HG02763 (cell line): ENCODE data around the gene NLGN1.

Source experiments
- ATAC-seq: cut with Tn5 transposase; IDR thresholded peaks from one replicate; pipeline ENCODE4 v1.9.1; 2021; ENCODE audit warnings: mild to moderate bottlenecking, moderate library complexity; ENCODE audit not compliant: unreplicated experiment

Gene NLGN1

GRCh38 chr3:173748105-173748504 is 350.6 kb downstream of the NLGN1 start:
- ATAC-seq: no peak

- no peak for ATAC-seq
Observed at GRCh38 chr3:173750095-173750494, 352.6 kb downstream of the NLGN1 start.

- ATAC-seq: no peak
Observed at GRCh38 chr3:173750591-173750990, 353.0 kb downstream of the NLGN1 start.

GRCh38 chr3:173753593-173753992 is 356.0 kb downstream of the NLGN1 start:
- ATAC-seq: no peak

- no peak for ATAC-seq
Observed at GRCh38 chr3:173755161-173755560, 357.6 kb downstream of the NLGN1 start.

- ATAC-seq: no peak
Observed at GRCh38 chr3:173761161-173761560, 363.6 kb downstream of the NLGN1 start.

GRCh38 chr3:173762501-173762900 is 365.0 kb downstream of the NLGN1 start:
- no peak for ATAC-seq

- no peak for ATAC-seq
Observed at GRCh38 chr3:173770011-173770410, 372.5 kb downstream of the NLGN1 start.

GRCh38 chr3:173770796-173771573 is 373.4 kb downstream of the NLGN1 start:
- ATAC-seq: no peak

- no peak for ATAC-seq
Observed at GRCh38 chr3:173773800-173774199, 376.3 kb downstream of the NLGN1 start.

GRCh38 chr3:173774294-173774693 is 376.8 kb downstream of the NLGN1 start:
- no peak for ATAC-seq

- no peak for ATAC-seq
Observed at GRCh38 chr3:173778251-173778650, 380.7 kb downstream of the NLGN1 start.

- ATAC-seq: no peak
Observed at GRCh38 chr3:173780067-173780466, 382.5 kb downstream of the NLGN1 start.

- no peak for ATAC-seq
Observed at GRCh38 chr3:173785004-173785403, 387.5 kb downstream of the NLGN1 start.

GRCh38 chr3:173789530-173790162 is 392.1 kb downstream of the NLGN1 start:
- ATAC-seq: no peak

- no peak for ATAC-seq
Observed at GRCh38 chr3:173793963-173794362, 396.4 kb downstream of the NLGN1 start.

- no peak for ATAC-seq
Observed at GRCh38 chr3:173796405-173796804, 398.9 kb downstream of the NLGN1 start.

- ATAC-seq: no peak
Observed at GRCh38 chr3:173796890-173797289, 399.3 kb downstream of the NLGN1 start.

GRCh38 chr3:173799060-173799816 is 401.7 kb downstream of the NLGN1 start:
- no peak for ATAC-seq

- no peak for ATAC-seq
Observed at GRCh38 chr3:173800154-173800553, 402.6 kb downstream of the NLGN1 start.

- ATAC-seq: no peak
Observed at GRCh38 chr3:173814809-173815208, 417.3 kb downstream of the NLGN1 start.

- ATAC-seq: no peak
Observed at GRCh38 chr3:173819368-173819767, 421.8 kb downstream of the NLGN1 start.
